NT2/D1 (cell line): ENCODE measurements around the gene SMURF1.

Experiments
- YY1 ChIP-seq: IDR thresholded peaks from 2 replicates; pipeline ENCODE4 v1.6.1; 2011; ENCODE audit not compliant: insufficient read length, insufficient read depth
- ZNF274 ChIP-seq: IDR thresholded peaks from 2 replicates; pipeline ENCODE4 v1.6.1; 2011; ENCODE audit warnings: mild to moderate bottlenecking, low read depth, low read length

- TF ChIP-seq ZNF274, result no peak
- TF ChIP-seq YY1, result no peak
Measured at GRCh38 chr7:99034932-99035722, 108.8 kb downstream of the SMURF1 start.
